Mammary epithelial cell (primary cell): ENCODE results near the gene NOVA2.

ENCODE experiments used
- EZH2 ChIP-seq: IDR thresholded peaks from 2 replicates; pipeline ENCODE4 v1.6.1; 2012; ENCODE audit warnings: low read length, inconsistent platforms, borderline replicate concordance
- TF ChIP-seq, protein P1 (sequence below), 2 donors: IDR thresholded peaks in 1 of 2; conservative IDR thresholded peaks in 1 of 2; 2 replicates each; pipeline ENCODE4 v1.5.1; 2011 to 2012; ENCODE audit warnings: inconsistent platforms in 2 of 2, low read length in 2 of 2, mild to moderate bottlenecking in 2 of 2, control low read depth in 1 of 2, low read depth in 1 of 2; ENCODE audit not compliant: insufficient read depth in 1 of 2; ENCODE audit errors: extremely low read depth in 1 of 2

DNA sequence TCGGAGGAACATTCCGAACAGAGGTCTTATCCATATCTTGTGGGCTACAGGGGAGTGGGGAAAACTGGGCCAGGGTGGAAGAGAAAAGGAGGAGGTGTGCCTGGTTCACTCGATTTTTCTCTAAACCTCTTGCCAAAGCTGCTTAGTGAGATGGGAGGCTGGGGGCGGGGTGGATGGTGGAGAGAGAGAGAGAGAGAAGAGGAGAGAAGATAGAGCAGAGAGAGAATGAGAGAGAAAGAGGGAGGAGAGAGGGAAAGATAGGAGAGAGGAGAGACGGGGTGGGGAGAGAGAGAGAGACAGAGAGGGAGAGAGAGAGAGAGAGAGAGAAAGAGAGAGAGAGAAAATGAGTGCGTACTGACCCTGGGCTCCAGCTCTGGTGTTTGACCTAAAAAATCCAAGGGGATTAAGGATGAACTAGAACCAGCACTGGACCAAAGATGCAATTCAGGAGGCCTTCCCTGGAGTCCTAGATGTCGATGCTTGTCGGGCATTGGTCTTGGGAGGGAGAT is 14.1 kb downstream of the NOVA2 start:
- TF ChIP-seq, protein P1, sequence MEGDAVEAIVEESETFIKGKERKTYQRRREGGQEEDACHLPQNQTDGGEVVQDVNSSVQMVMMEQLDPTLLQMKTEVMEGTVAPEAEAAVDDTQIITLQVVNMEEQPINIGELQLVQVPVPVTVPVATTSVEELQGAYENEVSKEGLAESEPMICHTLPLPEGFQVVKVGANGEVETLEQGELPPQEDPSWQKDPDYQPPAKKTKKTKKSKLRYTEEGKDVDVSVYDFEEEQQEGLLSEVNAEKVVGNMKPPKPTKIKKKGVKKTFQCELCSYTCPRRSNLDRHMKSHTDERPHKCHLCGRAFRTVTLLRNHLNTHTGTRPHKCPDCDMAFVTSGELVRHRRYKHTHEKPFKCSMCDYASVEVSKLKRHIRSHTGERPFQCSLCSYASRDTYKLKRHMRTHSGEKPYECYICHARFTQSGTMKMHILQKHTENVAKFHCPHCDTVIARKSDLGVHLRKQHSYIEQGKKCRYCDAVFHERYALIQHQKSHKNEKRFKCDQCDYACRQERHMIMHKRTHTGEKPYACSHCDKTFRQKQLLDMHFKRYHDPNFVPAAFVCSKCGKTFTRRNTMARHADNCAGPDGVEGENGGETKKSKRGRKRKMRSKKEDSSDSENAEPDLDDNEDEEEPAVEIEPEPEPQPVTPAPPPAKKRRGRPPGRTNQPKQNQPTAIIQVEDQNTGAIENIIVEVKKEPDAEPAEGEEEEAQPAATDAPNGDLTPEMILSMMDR (conservative IDR thresholded peaks at IDR 0.05 in 1 of 2, IDR thresholded peaks at IDR 0.05 in 1 of 2; ENCODE audit: extremely low read depth in 1 of 2, insufficient read depth in 1 of 2, low read depth in 1 of 2, low read length in 2 of 2): no peak
- no peak for TF ChIP-seq EZH2
